Testis (tissue), 3 donors: ENCODE results near the gene DHX34. TPM values are rescaled to one million over a fixed set of nuclear protein-coding genes. Genes with fewer than 3 reads are reported as not detected.

Experiments
- DNase-seq: peaks from one replicate; pipeline ENCODE4 v3.0.0-alpha.2; 2019
- H3K27ac ChIP-seq, 2 donors: fragments of 200-600 bp; sonication (generic); one replicate each; pipeline ENCODE4 v1.5.1; 2019
- H3K27me3 ChIP-seq: fragments of 200-600 bp; sonication (generic); one replicate; pipeline ENCODE4 v1.5.1; 2019
- H3K36me3 ChIP-seq: fragments of 200-600 bp; sonication (generic); one replicate; pipeline ENCODE4 v1.5.1; 2017; ENCODE audit warnings: low read depth; ENCODE audit errors: missing control alignments
- H3K4me1 ChIP-seq: fragments of 200-600 bp; sonication (generic); one replicate; pipeline ENCODE4 v1.5.1; 2019
- H3K4me3 ChIP-seq, 2 donors: fragments of 200-600 bp; sonication (generic); one replicate each; pipeline ENCODE4 v1.5.1; 2017 to 2019
- H3K9me3 ChIP-seq: fragments of 200-600 bp; sonication (generic); one replicate; pipeline ENCODE4 v1.5.1; 2017
- CTCF ChIP-seq, 3 experiments: fragments of 450-650 bp in 2 of 3; fragments of 200-600 bp in 1 of 3; sonication (generic) in 1 of 3; IDR thresholded peaks; one replicate each; pipeline ENCODE4 v1.5.1; 2016 to 2019; ENCODE audit warnings: antibody characterized with exemption in 3 of 3, mild to moderate bottlenecking in 2 of 3, moderate library complexity in 1 of 3
- POLR2A ChIP-seq: fragments of 450-650 bp; IDR thresholded peaks from one replicate; pipeline ENCODE4 v1.6.1; 2017; ENCODE audit warnings: antibody characterized with exemption, mild to moderate bottlenecking, moderate library complexity
- WGBS, 2 donors: methylation state at CpG; one replicate each; pipeline ENCODE4 v1.1.5; 2018; 5-methylcytosine and 5-hydroxymethylcytosine counted together
- intact Hi-C: fragments of 100-400 bp; cut with DNase I; formaldehyde crosslinking; loops from one replicate; pipeline ENCODE4 v1.15.1; 2023; ENCODE audit warnings: low total_unique reads
- polyA plus RNA-seq: library from polyadenylated mRNA; stranded (reverse); fragments of 350-450 nt; fragmentation: Illumina TruSeq; extraction: RNeasy Lipid Tissue Mini Kit (QIAGEN cat#74804); gene quantifications from one replicate; pipeline ENCODE4 v1.2.3, GENCODE V29; 2014; ENCODE audit warnings: low read depth, low replicate concordance; ENCODE audit not compliant: insufficient read depth
- total RNA-seq, 2 donors: library from RNA; depleted of rRNA; stranded (reverse); fragments of >200 nt; gene quantifications; one replicate each; pipeline ENCODE4 v1.2.3, GENCODE V29; 2016

Gene DHX34
- total and polyA plus RNA-seq, 3 donors from 2014 or later, result 55.1 to 102 (median 67.5) TPM

- Histone ChIP-seq H3K27ac (no peak overlapping the region), H3K4me1 (peaks cover 10% of the 10 kb centered on the region), H3K36me3 (no peaks in the 10 kb centered on the region), H3K9me3 (no peaks in the 10 kb centered on the region), H3K27me3 (no peaks in the 10 kb centered on the region), H3K4me3 (no peak overlapping the region)
- 80 to 87% methylated on average over 10 to 18 of the region's 18 CpGs for WGBS, 2 donors
- no peak for DNase-seq
- no peak for TF ChIP-seq POLR2A
- TF ChIP-seq CTCF (IDR thresholded peaks at IDR 0.05), result no peak
- intact Hi-C loops, result loop anchor here (10.0 kb wide), 1 partner anchor 83 kb away; the partner anchor contains the start of gene NAPA
Observed at GRCh38 chr19:47432091-47432490, 83.0 kb downstream of the DHX34 start.

Other genes starting within 250 kb of the DHX34 start
- 10 to 100 TPM; 45.2 to 47.3 TPM for gene ZC3H4, start 235.5 kb upstream of the DHX34 start, total RNA-seq
- gene ZC3H4, start 235.5 kb upstream of the DHX34 start, polyA plus RNA-seq, result 25.4 TPM
- 100 to 1,000 TPM; 105 to 124 TPM for gene SAE1, start 218.5 kb upstream of the DHX34 start, total RNA-seq
- gene SAE1, start 218.5 kb upstream of the DHX34 start, polyA plus RNA-seq, result 185 TPM
- gene BBC3, start 118.1 kb upstream of the DHX34 start, total RNA-seq, result 10 to 100 TPM; 10.0 to 10.2 TPM
- 3.3 TPM for gene BBC3, start 118.1 kb upstream of the DHX34 start, polyA plus RNA-seq
- gene CCDC9, start 92.8 kb upstream of the DHX34 start, total RNA-seq, result 10 to 100 TPM; 61.0 to 65.0 TPM
- 50.9 TPM for gene CCDC9, start 92.8 kb upstream of the DHX34 start, polyA plus RNA-seq
- 10 to 100 TPM; 20.8 to 29.5 TPM for gene INAFM1, start 74.4 kb upstream of the DHX34 start, total RNA-seq
- 9.0 TPM for gene INAFM1, start 74.4 kb upstream of the DHX34 start, polyA plus RNA-seq
- 1 to 10 TPM; 3.9 to 6.1 TPM for gene C5AR1, start 39.5 kb upstream of the DHX34 start, total RNA-seq
- 3.5 TPM for gene C5AR1, start 39.5 kb upstream of the DHX34 start, polyA plus RNA-seq
- gene C5AR2, start 17.1 kb upstream of the DHX34 start, total RNA-seq, result 1 to 10 TPM; 2.7 to 3.9 TPM
- gene C5AR2, start 17.1 kb upstream of the DHX34 start, polyA plus RNA-seq, result 2.8 TPM
- 10 to 100 TPM; 12.5 to 21.3 TPM for gene MEIS3, start 70.2 kb downstream of the DHX34 start, total RNA-seq
- 17.4 TPM for gene MEIS3, start 70.2 kb downstream of the DHX34 start, polyA plus RNA-seq
- 10 to 100 TPM in 1 of 2 donors, 1 to 10 TPM in 1; 5.0 to 12.9 TPM for gene SLC8A2, start 122.6 kb downstream of the DHX34 start, total RNA-seq
- gene SLC8A2, start 122.6 kb downstream of the DHX34 start, polyA plus RNA-seq, result 4.2 TPM
- 10 to 100 TPM; 12.9 to 30.0 TPM for gene KPTN, start 134.9 kb downstream of the DHX34 start, total RNA-seq
- 13.5 TPM for gene KPTN, start 134.9 kb downstream of the DHX34 start, polyA plus RNA-seq
- 100 to 1,000 TPM; 227 to 257 TPM for gene NAPA, start 165.7 kb downstream of the DHX34 start, total RNA-seq
- 194 TPM for gene NAPA, start 165.7 kb downstream of the DHX34 start, polyA plus RNA-seq
- 10 to 100 TPM; 30.4 to 51.5 TPM for gene ZNF541, start 223.8 kb downstream of the DHX34 start, total RNA-seq
- 42.0 TPM for gene ZNF541, start 223.8 kb downstream of the DHX34 start, polyA plus RNA-seq